SJSA1 (cell line): ENCODE results near the gene TYK2. TPM values are rescaled to one million over a fixed set of nuclear protein-coding genes. Genes with fewer than 3 reads are reported as not detected.
A peak's percentile ranks its signal among the peaks of the same experiment; 100 is the strongest.
"Not testable (repeated sequence)": the region's sequence is repeated elsewhere in the genome, so short reads cannot be mapped to it uniquely, and the experiment has no call there.

Source experiments
- DNase-seq, 2 experiments: peaks; one replicate each; pipeline ENCODE4 v3.0.0-alpha.2; 2015 to 2020; ENCODE audit warnings: low spot score in 2 of 2, low read depth in 1 of 2
- H3K27ac ChIP-seq: fragments of 250-450 bp; sonication (Bioruptor Pico); 2 replicates; pipeline ENCODE4 v1.5.1; 2020; ENCODE audit warnings: mild to moderate bottlenecking, moderate library complexity
- H3K27me3 ChIP-seq: fragments of 250-450 bp; sonication (Bioruptor Pico); replicated peaks from 2 replicates; pipeline ENCODE4 v1.5.1; 2020; ENCODE audit warnings: mild to moderate bottlenecking, moderate library complexity
- H3K36me3 ChIP-seq: fragments of 250-450 bp; sonication (Bioruptor Pico); 2 replicates; pipeline ENCODE4 v1.5.1; 2020; ENCODE audit warnings: mild to moderate bottlenecking
- H3K4me1 ChIP-seq: fragments of 250-450 bp; sonication (Bioruptor Pico); replicated peaks from 2 replicates; pipeline ENCODE4 v1.6.1; 2021; ENCODE audit warnings: mild to moderate bottlenecking
- H3K4me3 ChIP-seq: fragments of 250-450 bp; sonication (Bioruptor Pico); 2 replicates; pipeline ENCODE4 v1.5.1; 2020; ENCODE audit warnings: mild to moderate bottlenecking
- H3K9me3 ChIP-seq: fragments of 250-450 bp; sonication (Bioruptor Pico); replicated peaks from 2 replicates; pipeline ENCODE4 v1.5.1; 2020; ENCODE audit warnings: mild to moderate bottlenecking
- total RNA-seq: library from RNA; depleted of rRNA; stranded (reverse); fragments of >200 nt; shearing (Covaris generic); gene quantifications from 2 replicates; pipeline ENCODE4 v1.2.3, GENCODE V29; 2014

The TYK2 gene
- total RNA-seq, 1 experiment from 2014 or later = 72.4 TPM

GRCh38 chr19:10399878-10400277 lies 19.5 kb upstream of the TYK2 start:
- Histone ChIP-seq H3K4me3 (no peak overlapping the region), H3K27me3 (no peaks in the 10 kb centered on the region), H3K9me3 (no peaks in the 10 kb centered on the region), H3K36me3 (peaks cover 63% of the 10 kb centered on the region), H3K27ac (no peak overlapping the region), H3K4me1 (peaks cover 24% of the 10 kb centered on the region)
- DNase-seq = no peak

GRCh38 chr19:10399340-10399739 lies 19.0 kb upstream of the TYK2 start:
- H3K27ac ChIP-seq, H3K27me3 ChIP-seq, H3K4me3 ChIP-seq, DNase-seq, H3K9me3 ChIP-seq: not testable (repeated sequence)
- Histone ChIP-seq H3K36me3 (peaks cover 68% of the 10 kb centered on the region), H3K4me1 (peaks cover 22% of the 10 kb centered on the region)

GRCh38 chr19:10398819-10399218 lies 18.4 kb upstream of the TYK2 start:
- H3K4me1 ChIP-seq = peaks cover 18% of the 10 kb centered on the region
- no peak for DNase-seq
- H3K36me3 ChIP-seq = peaks cover 73% of the 10 kb centered on the region
- no peak overlapping the region for H3K4me3 ChIP-seq
- no peaks in the 10 kb centered on the region for H3K9me3 ChIP-seq
- no peak overlapping the region for H3K27ac ChIP-seq
- no peaks in the 10 kb centered on the region for H3K27me3 ChIP-seq

GRCh38 chr19:10395917-10396316 lies 15.5 kb upstream of the TYK2 start:
- Histone ChIP-seq H3K4me3 (no peak overlapping the region), H3K27me3 (no peaks in the 10 kb centered on the region), H3K4me1 (peaks cover under 1% of the 10 kb centered on the region; the same call in 1 of the 2 replicates), H3K36me3 (peaks cover 85% of the 10 kb centered on the region), H3K9me3 (no peaks in the 10 kb centered on the region), H3K27ac (no peak overlapping the region)
- no peak for DNase-seq

- peaks cover 85% of the 10 kb centered on the region for H3K36me3 ChIP-seq
- no peak for DNase-seq
Observed at GRCh38 chr19:10395436-10395835, 15.1 kb upstream of the TYK2 start.

GRCh38 chr19:10395003-10395402 lies 14.6 kb upstream of the TYK2 start:
- no peak overlapping the region for H3K4me3 ChIP-seq
- DNase-seq = no peak
- H3K4me1 ChIP-seq = no peaks in the 10 kb centered on the region
- no peak overlapping the region for H3K27ac ChIP-seq
- H3K9me3 ChIP-seq = no peaks in the 10 kb centered on the region
- no peaks in the 10 kb centered on the region for H3K27me3 ChIP-seq
- H3K36me3 ChIP-seq = peaks cover 85% of the 10 kb centered on the region

More at GRCh38 chr19:10395436-10395835, 15.1 kb upstream of the TYK2 start:
- Histone ChIP-seq H3K4me1 (no peaks in the 10 kb centered on the region), H3K4me3 (no peak overlapping the region), H3K27ac (no peak overlapping the region), H3K9me3 (no peaks in the 10 kb centered on the region), H3K27me3 (no peaks in the 10 kb centered on the region)

GRCh38 chr19:10393137-10393536 lies 12.8 kb upstream of the TYK2 start:
- DNase-seq = no peak
- H3K36me3 ChIP-seq = peaks cover 80% of the 10 kb centered on the region
- no peaks in the 10 kb centered on the region for H3K9me3 ChIP-seq
- H3K4me1 ChIP-seq = no peaks in the 10 kb centered on the region
- H3K4me3 ChIP-seq = no peak overlapping the region
- H3K27me3 ChIP-seq = no peaks in the 10 kb centered on the region
- no peak overlapping the region for H3K27ac ChIP-seq

- Histone ChIP-seq H3K9me3 (no peaks in the 10 kb centered on the region), H3K36me3 (peaks cover 73% of the 10 kb centered on the region)
Observed at GRCh38 chr19:10392120-10392519, 11.7 kb upstream of the TYK2 start.

GRCh38 chr19:10390652-10391286 lies 10.4 kb upstream of the TYK2 start:
- Histone ChIP-seq H3K36me3 (peaks cover 63% of the 10 kb centered on the region), H3K27ac (no peak overlapping the region), H3K4me3 (no peak overlapping the region), H3K9me3 (no peaks in the 10 kb centered on the region), H3K27me3 (no peaks in the 10 kb centered on the region), H3K4me1 (no peaks in the 10 kb centered on the region)
- DNase-seq = peak; percentile 53 to 75

More at GRCh38 chr19:10392120-10392519, 11.7 kb upstream of the TYK2 start:
- H3K4me3 ChIP-seq = no peak overlapping the region
- no peaks in the 10 kb centered on the region for H3K4me1 ChIP-seq
- H3K27ac ChIP-seq = no peak overlapping the region
- no peak for DNase-seq
- H3K27me3 ChIP-seq = no peaks in the 10 kb centered on the region

GRCh38 chr19:10389863-10390262 lies 9.5 kb upstream of the TYK2 start:
- Histone ChIP-seq H3K9me3 (no peaks in the 10 kb centered on the region), H3K27me3 (no peaks in the 10 kb centered on the region), H3K4me1 (no peaks in the 10 kb centered on the region), H3K4me3 (no peak overlapping the region), H3K36me3 (peaks cover 57% of the 10 kb centered on the region), H3K27ac (no peak overlapping the region)
- peak in 1 of 2 experiments; percentile 45 for DNase-seq

- H3K36me3 ChIP-seq = peaks cover 48% of the 10 kb centered on the region
- H3K27ac ChIP-seq = no peak overlapping the region
- no peaks in the 10 kb centered on the region for H3K9me3 ChIP-seq
- no peaks in the 10 kb centered on the region for H3K4me1 ChIP-seq
- peak; percentile 76 to 81 for DNase-seq
- H3K27me3 ChIP-seq = no peaks in the 10 kb centered on the region
- H3K4me3 ChIP-seq = no peak overlapping the region
Observed at GRCh38 chr19:10388957-10389356, 8.6 kb upstream of the TYK2 start.

- H3K4me1 ChIP-seq = peaks cover 5% of the 10 kb centered on the region
- no peaks in the 10 kb centered on the region for H3K27me3 ChIP-seq
- DNase-seq = no peak
- no peaks in the 10 kb centered on the region for H3K9me3 ChIP-seq
- no peak overlapping the region for H3K4me3 ChIP-seq
- H3K36me3 ChIP-seq = peaks cover 7% of the 10 kb centered on the region
- no peak overlapping the region for H3K27ac ChIP-seq
Observed at GRCh38 chr19:10384580-10384979, 4.2 kb upstream of the TYK2 start.

- not testable (repeated sequence) for DNase-seq, H3K4me3 ChIP-seq, H3K27ac ChIP-seq
Observed at GRCh38 chr19:10383223-10383499, 2.8 kb upstream of the TYK2 start.

GRCh38 chr19:10379880-10380312 lies 476 bp downstream of the TYK2 start:
- Histone ChIP-seq H3K4me3 (peak overlapping the region; percentile 66), H3K27me3 (no peaks in the 10 kb centered on the region), H3K4me1 (peaks cover 5% of the 10 kb centered on the region), H3K36me3 (peaks cover 17% of the 10 kb centered on the region), H3K9me3 (no peaks in the 10 kb centered on the region), H3K27ac (peak overlapping the region; percentile 33)
- DNase-seq = no peak

More at GRCh38 chr19:10383223-10383499, 2.8 kb upstream of the TYK2 start:
- H3K4me1 ChIP-seq, H3K9me3 ChIP-seq, H3K27me3 ChIP-seq: not testable (repeated sequence)
- H3K36me3 ChIP-seq = peaks cover 11% of the 10 kb centered on the region

GRCh38 chr19:10378124-10378523 lies 2.2 kb downstream of the TYK2 start:
- no peaks in the 10 kb centered on the region for H3K9me3 ChIP-seq
- H3K4me1 ChIP-seq = peaks cover 5% of the 10 kb centered on the region
- H3K27me3 ChIP-seq = no peaks in the 10 kb centered on the region
- H3K36me3 ChIP-seq = peaks cover 20% of the 10 kb centered on the region
- no peak overlapping the region for H3K4me3 ChIP-seq
- DNase-seq = no peak
- H3K27ac ChIP-seq = no peak overlapping the region
